Prostate gland (tissue), 2 donors: Measurements from ENCODE around the gene ZNF324B. TPM values are rescaled to one million over a fixed set of nuclear protein-coding genes. Genes with fewer than 3 reads are reported as not detected.

Source experiments
- DNase-seq: peaks from one replicate; pipeline ENCODE4 v3.0.0-alpha.2; 2019; ENCODE audit warnings: low spot score
- H3K27ac ChIP-seq, 2 donors: fragments of 200-600 bp; sonication (generic); 2 replicates each; pipeline ENCODE4 v1.5.1; 2017 to 2019
- H3K27me3 ChIP-seq: fragments of 200-600 bp; sonication (generic); replicated peaks from 2 replicates; pipeline ENCODE4 v1.5.1; 2019; ENCODE audit not compliant: insufficient read depth
- H3K36me3 ChIP-seq, 2 donors: fragments of 200-600 bp; sonication (generic); 1 replicate in 1 of 2; 2 replicates in 1 of 2; pipeline versions ENCODE4 v1.5.1 to v1.8.1; 2017 to 2019
- H3K4me1 ChIP-seq: fragments of 200-600 bp; sonication (generic); replicated peaks from 2 replicates; pipeline ENCODE4 v1.5.1; 2019
- H3K4me3 ChIP-seq, 2 donors: fragments of 200-600 bp; sonication (generic); 2 replicates each; pipeline ENCODE4 v1.5.1; 2017 to 2019
- H3K9me3 ChIP-seq: fragments of 200-600 bp; sonication (generic); 2 replicates; pipeline ENCODE4 v1.5.1; 2017
- POLR2A ChIP-seq: fragments of 450-650 bp; IDR thresholded peaks from one replicate; pipeline ENCODE4 v1.6.1; 2016; ENCODE audit warnings: antibody characterized with exemption, mild to moderate bottlenecking
- POLR2AphosphoS5 ChIP-seq: sonication (generic); formaldehyde crosslinking; IDR thresholded peaks from one replicate; pipeline ENCODE4 v1.6.1; 2017; ENCODE audit warnings: antibody characterized with exemption
- WGBS: methylation state at CpG from one replicate; pipeline ENCODE4 v1.1.5; 2018; 5-methylcytosine and 5-hydroxymethylcytosine counted together
- intact Hi-C: fragments of 100-400 bp; cut with DNase I; formaldehyde crosslinking; loops from one replicate; pipeline ENCODE4 v1.14.2; 2022
- small RNA-seq, 2 donors: library from RNA; depleted of rRNA; stranded (forward); fragments of <200 nt; gene quantifications; one replicate each; pipeline ENCODE3, GENCODE V24; 2016
- total RNA-seq, 2 donors: library from RNA; depleted of rRNA; stranded (reverse); fragments of >200 nt; gene quantifications; one replicate each; pipeline ENCODE4 v1.1.0, GENCODE V29; 2016
- TF ChIP-seq, protein P1 (sequence below), 4 experiments: fragments of 200-600 bp in 2 of 4; fragments of 450-650 bp in 2 of 4; sonication (generic) in 2 of 4; IDR thresholded peaks; 1 replicate in 3 of 4; 2 replicates in 1 of 4; pipeline ENCODE4 v1.5.1; 2016 to 2019; ENCODE audit warnings: antibody characterized with exemption in 4 of 4, mild to moderate bottlenecking in 2 of 4, moderate library complexity in 2 of 4

The ZNF324B gene
- total RNA-seq, 2 donors from 2014 or later = 10.8 to 16.4 TPM

DNA sequence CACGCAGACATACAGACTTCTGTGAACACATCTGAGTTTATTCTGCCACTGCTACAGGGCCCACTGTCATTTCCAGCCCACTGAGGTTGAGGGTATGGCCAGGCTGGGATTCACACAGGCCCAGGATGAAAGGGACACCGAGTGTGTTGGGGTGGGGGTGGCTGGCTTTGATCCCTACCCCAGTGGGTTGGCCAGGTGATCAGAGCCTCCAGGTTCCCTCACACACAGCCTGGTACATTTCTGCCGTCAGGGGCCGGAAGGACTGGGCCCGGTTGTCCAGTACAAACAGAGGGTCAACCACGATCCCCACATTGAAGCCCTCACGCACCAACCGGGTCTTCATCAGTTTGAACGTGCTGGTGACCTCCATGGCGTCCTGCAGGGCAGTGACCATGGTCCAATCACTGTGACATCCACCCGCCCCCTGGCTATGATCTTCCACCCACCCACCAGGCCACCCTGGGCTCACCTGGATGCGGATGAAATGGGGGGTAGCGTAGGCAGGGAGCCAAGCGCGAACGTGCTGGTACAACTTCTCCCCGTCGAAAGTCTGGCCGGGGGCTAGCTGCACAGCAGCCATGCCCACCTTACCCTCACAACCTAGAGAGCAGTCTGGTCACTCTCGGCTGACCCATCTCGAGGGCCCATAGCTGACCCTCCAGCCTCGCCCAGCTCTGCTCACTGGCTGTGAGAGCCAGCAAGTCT lies 47.0 kb downstream of the ZNF324B start:
- TF ChIP-seq POLR2A (no peak), POLR2AphosphoS5 (no peak)
- TF ChIP-seq, protein P1, sequence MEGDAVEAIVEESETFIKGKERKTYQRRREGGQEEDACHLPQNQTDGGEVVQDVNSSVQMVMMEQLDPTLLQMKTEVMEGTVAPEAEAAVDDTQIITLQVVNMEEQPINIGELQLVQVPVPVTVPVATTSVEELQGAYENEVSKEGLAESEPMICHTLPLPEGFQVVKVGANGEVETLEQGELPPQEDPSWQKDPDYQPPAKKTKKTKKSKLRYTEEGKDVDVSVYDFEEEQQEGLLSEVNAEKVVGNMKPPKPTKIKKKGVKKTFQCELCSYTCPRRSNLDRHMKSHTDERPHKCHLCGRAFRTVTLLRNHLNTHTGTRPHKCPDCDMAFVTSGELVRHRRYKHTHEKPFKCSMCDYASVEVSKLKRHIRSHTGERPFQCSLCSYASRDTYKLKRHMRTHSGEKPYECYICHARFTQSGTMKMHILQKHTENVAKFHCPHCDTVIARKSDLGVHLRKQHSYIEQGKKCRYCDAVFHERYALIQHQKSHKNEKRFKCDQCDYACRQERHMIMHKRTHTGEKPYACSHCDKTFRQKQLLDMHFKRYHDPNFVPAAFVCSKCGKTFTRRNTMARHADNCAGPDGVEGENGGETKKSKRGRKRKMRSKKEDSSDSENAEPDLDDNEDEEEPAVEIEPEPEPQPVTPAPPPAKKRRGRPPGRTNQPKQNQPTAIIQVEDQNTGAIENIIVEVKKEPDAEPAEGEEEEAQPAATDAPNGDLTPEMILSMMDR (IDR thresholded peaks at IDR 0.05) = no peak
- intact Hi-C loops = no loop called here

GRCh38 chr19:58499021-58499927 lies 47.9 kb downstream of the ZNF324B start:
- Histone ChIP-seq H3K4me3 (peak overlapping the region; percentile 39 to 46), H3K9me3 (no peaks in the 10 kb centered on the region)
- 1% methylated on average over 59 of the region's 60 CpGs for WGBS

More for the DNA sequence above, 47.0 kb downstream of the ZNF324B start:
- H3K4me1 ChIP-seq = no peaks in the 10 kb centered on the region
- DNase-seq = no peak
- H3K27me3 ChIP-seq = no peaks in the 10 kb centered on the region
- H3K36me3 ChIP-seq = no peaks in the 10 kb centered on the region
- peak overlapping the region; percentile 39 to 46 for H3K4me3 ChIP-seq
- H3K9me3 ChIP-seq = no peaks in the 10 kb centered on the region
- 59% methylated on average over 22 of the region's 22 CpGs for WGBS
- no peak overlapping the region for H3K27ac ChIP-seq

DNA sequence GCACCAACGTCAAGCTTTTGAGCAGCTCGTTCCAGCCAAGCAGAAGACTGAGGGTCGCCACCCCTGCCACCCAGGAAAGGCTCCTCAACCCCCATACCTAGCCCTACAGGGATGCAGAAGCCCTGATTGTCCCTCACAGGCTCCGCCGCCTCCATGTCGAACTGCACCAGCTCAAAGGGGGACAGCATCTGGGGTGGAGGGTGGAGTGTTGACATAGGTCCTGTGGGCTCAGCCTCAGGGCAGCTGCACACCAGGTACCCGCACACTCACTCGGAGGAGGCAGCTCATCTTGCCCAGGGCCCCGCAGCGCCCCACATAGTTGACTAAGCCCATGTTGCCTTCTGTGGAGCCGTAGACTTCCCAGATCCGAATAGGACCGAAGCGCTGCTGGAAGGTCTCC lies 48.8 kb downstream of the ZNF324B start:
- intact Hi-C loops = no loop called here
- no peak overlapping the region for H3K27ac ChIP-seq
- 92% methylated on average over 8 of the region's 14 CpGs for WGBS
- TF ChIP-seq POLR2A (no peak), POLR2AphosphoS5 (no peak)
- TF ChIP-seq, protein P1 (IDR thresholded peaks at IDR 0.05) = no peak
- no peaks in the 10 kb centered on the region for H3K36me3 ChIP-seq
- peak overlapping the region; percentile 39 to 46 for H3K4me3 ChIP-seq
- H3K4me1 ChIP-seq = no peaks in the 10 kb centered on the region
- no peaks in the 10 kb centered on the region for H3K27me3 ChIP-seq
- no peaks in the 10 kb centered on the region for H3K9me3 ChIP-seq
- DNase-seq = no peak

More at GRCh38 chr19:58499021-58499927, 47.9 kb downstream of the ZNF324B start:
- TF ChIP-seq POLR2A (peak; percentile 44), POLR2AphosphoS5 (peak; percentile 97)
- TF ChIP-seq, protein P1 (IDR thresholded peaks at IDR 0.05) = peak in 3 of 4 experiments; percentile 8 to 39 (median 37)
- Histone ChIP-seq H3K27me3 (no peaks in the 10 kb centered on the region), H3K27ac (peak overlapping the region; percentile 68 to 70), H3K4me1 (no peaks in the 10 kb centered on the region), H3K36me3 (no peaks in the 10 kb centered on the region)
- peak; percentile 99 for DNase-seq
- intact Hi-C loops = no loop called here

Small RNAs within 50 kb of the gene (small RNA-seq; reads per million reads assigned to genes)
- gene RN7SL693P (0 reads per million in 2 donors), gene RNU6-1337P (0 reads per million in 2 donors)

Other genes with a start within 250 kb of the ZNF324B start
- 10 to 100 TPM; 56.9 to 87.4 TPM for gene ZNF544, start 222.7 kb upstream of the ZNF324B start, total RNA-seq
- gene ZNF8, start 172.7 kb upstream of the ZNF324B start, total RNA-seq = 1 to 10 TPM; 6.1 to 9.3 TPM
- 10 to 100 TPM; 40.1 to 54.5 TPM for gene ERVK3-1, start 146.2 kb upstream of the ZNF324B start, total RNA-seq
- 1 to 10 TPM; 2.7 to 4.1 TPM for gene ZSCAN22, start 124.6 kb upstream of the ZNF324B start, total RNA-seq
- 10 to 100 TPM in 1 of 2 donors, 1 to 10 TPM in 1; 5.6 to 25.6 TPM for gene A1BG, start 98.1 kb upstream of the ZNF324B start, total RNA-seq
- 10 to 100 TPM in 1 of 2 donors, 1 to 10 TPM in 1; 6.6 to 11.0 TPM for gene ZNF497, start 88.9 kb upstream of the ZNF324B start, total RNA-seq
- gene ZNF837, start 70.6 kb upstream of the ZNF324B start, total RNA-seq = 10 to 100 TPM; 12.2 to 15.7 TPM
- gene RPS5, start 64.4 kb upstream of the ZNF324B start, total RNA-seq = 1,000 to 10,000 TPM; 1,184 to 2,289 TPM
- 1 to 10 TPM in 1 of 2 donors, under 1 TPM in 1; 0.62 to 7.0 TPM for gene RNF225, start 56.0 kb upstream of the ZNF324B start, total RNA-seq
- 10 to 100 TPM; 10.8 to 19.4 TPM for gene ZNF584, start 43.0 kb upstream of the ZNF324B start, total RNA-seq
- 10 to 100 TPM in 1 of 2 donors, 1 to 10 TPM in 1; 8.1 to 12.2 TPM for gene ZNF132, start 11.5 kb upstream of the ZNF324B start, total RNA-seq
- 10 to 100 TPM; 22.9 to 27.1 TPM for gene ZNF324, start 15.5 kb downstream of the ZNF324B start, total RNA-seq
- 10 to 100 TPM; 37.8 to 38.0 TPM for gene ZNF446, start 24.7 kb downstream of the ZNF324B start, total RNA-seq
- 10 to 100 TPM in 1 of 2 donors, 1 to 10 TPM in 1; 6.6 to 20.7 TPM for gene SLC27A5, start 60.4 kb downstream of the ZNF324B start, total RNA-seq
- 10 to 100 TPM; 22.0 to 24.0 TPM for gene ZBTB45, start 68.2 kb downstream of the ZNF324B start, total RNA-seq
- 100 to 1,000 TPM; 237 to 374 TPM for gene TRIM28, start 92.4 kb downstream of the ZNF324B start, total RNA-seq
- gene CHMP2A, start 103.5 kb downstream of the ZNF324B start, total RNA-seq = 100 to 1,000 TPM; 102 to 126 TPM
- gene UBE2M, start 107.0 kb downstream of the ZNF324B start, total RNA-seq = 10 to 100 TPM; 27.7 to 44.2 TPM
- gene MZF1, start 121.7 kb downstream of the ZNF324B start, total RNA-seq = 10 to 100 TPM; 47.5 to 67.3 TPM